KMS-11 (cell line): ENCODE data around the gene PTAR1.

Experiments used
- H2AFZ ChIP-seq: fragments of 200-600 bp; sonication (generic); 2 replicates; pipeline ENCODE4 v1.6.1; 2016; ENCODE audit warnings: antibody characterized with exemption, mixed run types, low read depth
- H3K27ac ChIP-seq: fragments of 200-600 bp; sonication (generic); 2 replicates; pipeline ENCODE4 v1.6.1; 2016; ENCODE audit warnings: mild to moderate bottlenecking, mixed run types
- H3K27me3 ChIP-seq: fragments of 200-600 bp; sonication (generic); 2 replicates; pipeline ENCODE4 v1.6.1; 2017; ENCODE audit warnings: mild to moderate bottlenecking, low read depth, mixed run types, moderate library complexity; ENCODE audit not compliant: insufficient read depth
- H3K36me3 ChIP-seq: fragments of 200-600 bp; sonication (generic); 2 replicates; pipeline ENCODE4 v1.6.1; 2017; ENCODE audit warnings: mild to moderate bottlenecking, mixed run types; ENCODE audit not compliant: insufficient read depth
- H3K4me1 ChIP-seq: fragments of 200-600 bp; sonication (generic); 2 replicates; pipeline ENCODE4 v1.6.1; 2016; ENCODE audit warnings: mild to moderate bottlenecking, low read depth, mixed run types; ENCODE audit not compliant: poor library complexity, severe bottlenecking
- H3K4me2 ChIP-seq: fragments of 200-600 bp; sonication (generic); 2 replicates; pipeline ENCODE4 v1.7.0; 2016; ENCODE audit warnings: mild to moderate bottlenecking, mixed run types
- H3K4me3 ChIP-seq: fragments of 200-600 bp; sonication (generic); IDR thresholded peaks from 2 replicates; pipeline ENCODE4 v1.6.1; 2017; ENCODE audit warnings: low read depth, low read length, mixed read lengths; ENCODE audit not compliant: insufficient read depth
- H3K79me2 ChIP-seq: fragments of 200-600 bp; sonication (generic); 2 replicates; pipeline ENCODE4 v1.6.1; 2016; ENCODE audit warnings: low read depth, mixed run types; ENCODE audit not compliant: insufficient read depth
- H3K9ac ChIP-seq: fragments of 200-600 bp; sonication (generic); 2 replicates; pipeline ENCODE4 v1.6.1; 2016; ENCODE audit warnings: mild to moderate bottlenecking, mixed run types
- H4K20me1 ChIP-seq: fragments of 200-600 bp; sonication (generic); 2 replicates; pipeline ENCODE4 v1.6.1; 2016; ENCODE audit warnings: mild to moderate bottlenecking, mixed run types; ENCODE audit not compliant: insufficient read depth
- TF ChIP-seq, protein P1 (sequence below): fragments of 200-600 bp; sonication (generic); conservative IDR thresholded peaks from 2 replicates; pipeline ENCODE4 v1.6.1; 2017; ENCODE audit warnings: low read depth, mild to moderate bottlenecking, antibody characterized with exemption, low read length, moderate library complexity, mixed read lengths

Gene PTAR1

DNA sequence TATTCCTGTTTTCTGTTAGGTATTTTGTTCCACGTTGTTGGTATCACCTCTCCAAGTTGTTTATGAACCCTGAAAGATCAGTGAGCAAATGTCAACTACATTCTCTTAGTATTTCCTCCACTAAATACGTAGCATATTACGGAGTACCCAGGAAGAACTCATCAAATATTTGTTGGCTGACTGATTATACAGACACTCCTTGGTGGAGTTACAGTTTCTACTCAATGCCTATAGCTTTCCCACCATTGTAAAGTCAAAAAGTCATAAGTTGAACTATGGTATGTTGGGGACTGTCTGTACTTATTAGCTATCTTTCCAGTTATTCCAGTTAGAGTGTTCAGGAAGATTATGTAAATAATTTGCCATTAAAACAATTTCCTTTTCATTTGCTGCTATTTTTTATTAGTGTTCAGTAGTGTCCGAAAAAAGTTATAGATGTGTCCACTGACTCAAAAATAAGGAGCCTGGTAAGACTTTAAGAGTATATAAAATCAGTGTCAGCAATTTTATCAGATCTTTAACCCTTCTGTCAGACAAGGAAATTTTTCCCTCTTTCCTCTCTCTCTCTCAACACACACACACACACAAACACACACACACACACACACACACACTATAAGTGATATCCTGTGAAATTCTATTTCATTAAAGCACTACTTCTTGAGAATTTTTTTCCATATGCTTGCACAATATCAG is 80.8 kb downstream of the PTAR1 start:
- no peaks in the 10 kb centered on the region for H3K79me2 ChIP-seq

DNA sequence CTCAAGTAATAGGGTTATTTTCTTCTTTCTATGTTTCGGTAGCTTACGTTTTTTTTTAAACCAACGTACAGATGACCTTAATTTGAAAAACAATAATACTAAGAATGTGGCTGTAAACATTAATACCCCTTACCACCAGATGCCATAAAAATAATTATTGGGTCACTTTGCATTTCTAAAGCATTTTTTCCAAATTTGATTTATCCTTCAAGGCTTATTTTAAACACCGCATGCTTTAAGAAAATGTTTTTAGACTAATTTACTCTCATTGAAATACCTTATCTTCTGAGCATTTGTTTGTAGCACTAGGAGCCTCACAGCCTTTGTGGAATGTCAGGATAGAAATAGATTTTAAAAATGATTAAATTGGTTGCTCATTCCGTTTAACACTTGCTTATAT is 81.9 kb downstream of the PTAR1 start:
- TF ChIP-seq, protein P1, sequence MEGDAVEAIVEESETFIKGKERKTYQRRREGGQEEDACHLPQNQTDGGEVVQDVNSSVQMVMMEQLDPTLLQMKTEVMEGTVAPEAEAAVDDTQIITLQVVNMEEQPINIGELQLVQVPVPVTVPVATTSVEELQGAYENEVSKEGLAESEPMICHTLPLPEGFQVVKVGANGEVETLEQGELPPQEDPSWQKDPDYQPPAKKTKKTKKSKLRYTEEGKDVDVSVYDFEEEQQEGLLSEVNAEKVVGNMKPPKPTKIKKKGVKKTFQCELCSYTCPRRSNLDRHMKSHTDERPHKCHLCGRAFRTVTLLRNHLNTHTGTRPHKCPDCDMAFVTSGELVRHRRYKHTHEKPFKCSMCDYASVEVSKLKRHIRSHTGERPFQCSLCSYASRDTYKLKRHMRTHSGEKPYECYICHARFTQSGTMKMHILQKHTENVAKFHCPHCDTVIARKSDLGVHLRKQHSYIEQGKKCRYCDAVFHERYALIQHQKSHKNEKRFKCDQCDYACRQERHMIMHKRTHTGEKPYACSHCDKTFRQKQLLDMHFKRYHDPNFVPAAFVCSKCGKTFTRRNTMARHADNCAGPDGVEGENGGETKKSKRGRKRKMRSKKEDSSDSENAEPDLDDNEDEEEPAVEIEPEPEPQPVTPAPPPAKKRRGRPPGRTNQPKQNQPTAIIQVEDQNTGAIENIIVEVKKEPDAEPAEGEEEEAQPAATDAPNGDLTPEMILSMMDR = no peak
- H4K20me1 ChIP-seq = no peaks in the 10 kb centered on the region

More for the DNA sequence above, 80.8 kb downstream of the PTAR1 start:
- Histone ChIP-seq H3K27ac (no peak overlapping the region), H3K4me1 (no peaks in the 10 kb centered on the region), H3K36me3 (no peaks in the 10 kb centered on the region), H3K4me3 (no peak overlapping the region), H3K27me3 (no peaks in the 10 kb centered on the region), H4K20me1 (no peaks in the 10 kb centered on the region), H3K4me2 (no peak overlapping the region), H2AFZ (no peak overlapping the region), H3K9ac (no peak overlapping the region)
- TF ChIP-seq, protein P1 = no peak

DNA sequence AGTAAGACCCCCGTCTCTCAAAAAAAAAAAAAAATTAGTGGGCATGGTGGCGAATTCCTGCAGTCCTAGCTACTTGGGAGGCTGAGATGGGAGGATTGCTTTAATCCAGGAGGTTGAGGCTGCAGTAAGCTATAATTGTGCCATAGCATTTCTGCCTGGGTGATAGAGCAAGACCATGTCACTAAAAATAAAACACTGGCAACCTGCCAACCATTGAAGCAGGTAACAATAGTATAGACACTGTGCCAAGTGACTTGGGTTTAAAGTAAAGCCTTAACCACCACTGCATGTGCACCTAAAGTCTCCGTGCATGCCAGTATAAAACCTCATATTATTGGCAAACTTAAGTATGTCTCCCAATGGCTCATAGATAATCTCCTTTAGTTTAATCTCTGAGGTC is 84.2 kb downstream of the PTAR1 start:
- Histone ChIP-seq H3K4me1 (peaks cover 8% of the 10 kb centered on the region), H3K36me3 (no peaks in the 10 kb centered on the region), H3K27me3 (no peaks in the 10 kb centered on the region), H3K4me3 (no peak overlapping the region), H3K4me2 (no peak overlapping the region), H3K79me2 (no peaks in the 10 kb centered on the region), H3K27ac (no peak overlapping the region), H4K20me1 (no peaks in the 10 kb centered on the region), H2AFZ (no peak overlapping the region), H3K9ac (no peak overlapping the region)
- TF ChIP-seq, protein P1 = no peak

More for the DNA sequence above, 81.9 kb downstream of the PTAR1 start:
- H2AFZ ChIP-seq = no peak overlapping the region
- no peak overlapping the region for H3K4me2 ChIP-seq
- H3K27ac ChIP-seq = no peak overlapping the region
- H3K9ac ChIP-seq = no peak overlapping the region
- H3K79me2 ChIP-seq = no peaks in the 10 kb centered on the region
- no peaks in the 10 kb centered on the region for H3K27me3 ChIP-seq
- H3K36me3 ChIP-seq = no peaks in the 10 kb centered on the region
- no peak overlapping the region for H3K4me3 ChIP-seq
- H3K4me1 ChIP-seq = peaks cover 8% of the 10 kb centered on the region

DNA sequence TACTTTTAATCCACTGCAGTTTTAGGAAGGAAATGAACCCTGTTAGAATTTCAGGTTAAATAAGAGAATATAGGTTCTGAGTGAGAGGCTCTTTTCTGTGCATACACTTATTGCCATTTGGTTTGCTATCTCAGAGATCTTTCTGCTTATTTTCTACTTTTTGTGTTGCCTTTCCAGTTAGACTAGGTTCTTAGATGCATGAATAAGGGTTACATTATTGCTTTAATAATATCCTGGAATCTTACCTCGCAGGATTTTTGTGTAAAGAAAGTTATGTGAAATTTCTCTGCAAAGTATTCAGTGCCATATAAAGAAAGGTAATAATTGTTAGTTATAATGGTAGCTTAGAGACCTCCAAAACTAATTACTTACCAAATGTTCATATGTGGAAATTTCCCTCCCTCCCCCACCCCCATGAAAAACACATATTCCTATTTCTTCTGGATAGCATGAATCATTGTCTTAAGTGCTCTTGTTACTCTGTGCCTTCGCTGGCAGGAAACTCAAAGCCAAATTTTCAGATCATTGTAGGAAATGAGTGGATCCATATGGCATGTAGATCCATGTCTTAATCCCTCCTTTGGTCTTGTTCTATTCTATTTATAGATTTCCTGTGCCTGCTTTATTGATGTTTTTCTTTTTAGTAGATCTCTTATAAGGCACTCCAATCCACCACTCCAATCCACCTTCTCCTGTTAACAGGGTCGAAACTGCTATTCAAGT is 84.9 kb downstream of the PTAR1 start:
- no peak overlapping the region for H3K4me2 ChIP-seq
- TF ChIP-seq, protein P1 = no peak
- no peaks in the 10 kb centered on the region for H3K27me3 ChIP-seq
- no peak overlapping the region for H3K4me3 ChIP-seq
- no peak overlapping the region for H3K27ac ChIP-seq
- H3K36me3 ChIP-seq = no peaks in the 10 kb centered on the region
- no peaks in the 10 kb centered on the region for H4K20me1 ChIP-seq
- H3K9ac ChIP-seq = no peak overlapping the region
- no peaks in the 10 kb centered on the region for H3K79me2 ChIP-seq
- peaks cover 8% of the 10 kb centered on the region for H3K4me1 ChIP-seq
- 0 out of 2 replicates have a peak overlapping the region, but pooled peaks have one; percentile 20 for H2AFZ ChIP-seq
